Endothelial cell (in vitro differentiated cells): Measurements from ENCODE around the gene DEDD. TPM values are rescaled to one million over a fixed set of nuclear protein-coding genes. Genes with fewer than 3 reads are reported as not detected.

ENCODE experiments used
- DNase-seq: peaks from one replicate; pipeline ENCODE4 v3.0.0; 2021; ENCODE audit warnings: low spot score
- H3K27ac Mint-ChIP-seq: one replicate; pipeline ENCODE4 v1.8.0; 2021; ENCODE audit warnings: mixed read lengths, inconsistent platforms; ENCODE audit not compliant: unreplicated experiment
- H3K27me3 Mint-ChIP-seq: one replicate; pipeline ENCODE4 v1.8.0; 2021; ENCODE audit warnings: mild to moderate bottlenecking, moderate library complexity, mixed read lengths, inconsistent platforms; ENCODE audit not compliant: unreplicated experiment
- H3K36me3 Mint-ChIP-seq: one replicate; pipeline ENCODE4 v1.8.0; 2021; ENCODE audit warnings: mild to moderate bottlenecking, low read depth, mixed read lengths, inconsistent platforms; ENCODE audit not compliant: unreplicated experiment
- H3K4me1 Mint-ChIP-seq: one replicate; pipeline ENCODE4 v1.8.0; 2021; ENCODE audit warnings: mild to moderate bottlenecking, mixed read lengths, inconsistent platforms; ENCODE audit not compliant: unreplicated experiment
- H3K4me3 Mint-ChIP-seq: one replicate; pipeline ENCODE4 v1.8.0; 2021; ENCODE audit warnings: mild to moderate bottlenecking, mixed read lengths, inconsistent platforms; ENCODE audit not compliant: unreplicated experiment
- H3K9me3 Mint-ChIP-seq: one replicate; pipeline ENCODE4 v1.8.0; 2021; ENCODE audit warnings: mixed read lengths, inconsistent platforms; ENCODE audit not compliant: unreplicated experiment
- total RNA-seq: library from RNA; stranded (reverse); fragmentation: NEBNext Ultra II Directional; extraction: Animal tissue kit (Norgen Biotek cat#: 25700); gene quantifications from one replicate; pipeline ENCODE4 v1.2.1, GENCODE V29; 2021; ENCODE audit not compliant: unreplicated experiment
- TF ChIP-seq, protein P1 (sequence below): fragments of 200-600 bp; sonication (generic); IDR thresholded peaks from one replicate; pipeline ENCODE4 v1.5.0; 2021; ENCODE audit warnings: antibody characterized with exemption; ENCODE audit not compliant: unreplicated experiment

DEDD gene
- total RNA-seq, 1 donor from 2014 or later: 133 TPM

DNA sequence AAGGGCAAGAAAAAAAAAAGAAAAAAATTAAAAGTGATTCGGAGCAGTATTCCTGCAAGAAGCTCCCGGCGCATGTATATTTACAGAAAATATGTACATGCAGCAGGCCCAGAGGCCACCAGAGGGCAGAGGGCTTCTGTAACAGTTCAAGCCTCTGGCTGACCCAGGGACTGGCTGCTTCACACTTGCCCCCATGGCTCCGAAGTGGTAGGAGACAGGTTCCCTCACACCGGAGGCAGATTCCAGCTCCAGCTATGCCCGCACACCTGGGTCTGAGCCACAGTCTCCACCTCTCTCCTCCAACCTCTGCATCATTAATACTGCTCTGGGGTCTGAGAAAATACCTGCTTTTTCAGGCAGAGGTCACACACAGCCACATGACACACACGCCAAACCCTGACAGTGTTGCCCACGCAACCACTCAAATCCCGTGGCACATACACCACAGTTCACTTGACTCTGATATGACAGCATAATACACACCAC lies 60.5 kb downstream of the DEDD start:
- H3K27ac Mint-ChIP-seq: no peak overlapping the region

More for the DNA sequence above, 60.5 kb downstream of the DEDD start:
- peak; percentile 61 for DNase-seq
- no peaks in the 10 kb centered on the region for H3K9me3 Mint-ChIP-seq
- H3K27me3 Mint-ChIP-seq: peaks cover 12% of the 10 kb centered on the region
- H3K4me1 Mint-ChIP-seq: peaks cover 16% of the 10 kb centered on the region
- H3K36me3 Mint-ChIP-seq: peaks cover 3% of the 10 kb centered on the region
- TF ChIP-seq, protein P1, sequence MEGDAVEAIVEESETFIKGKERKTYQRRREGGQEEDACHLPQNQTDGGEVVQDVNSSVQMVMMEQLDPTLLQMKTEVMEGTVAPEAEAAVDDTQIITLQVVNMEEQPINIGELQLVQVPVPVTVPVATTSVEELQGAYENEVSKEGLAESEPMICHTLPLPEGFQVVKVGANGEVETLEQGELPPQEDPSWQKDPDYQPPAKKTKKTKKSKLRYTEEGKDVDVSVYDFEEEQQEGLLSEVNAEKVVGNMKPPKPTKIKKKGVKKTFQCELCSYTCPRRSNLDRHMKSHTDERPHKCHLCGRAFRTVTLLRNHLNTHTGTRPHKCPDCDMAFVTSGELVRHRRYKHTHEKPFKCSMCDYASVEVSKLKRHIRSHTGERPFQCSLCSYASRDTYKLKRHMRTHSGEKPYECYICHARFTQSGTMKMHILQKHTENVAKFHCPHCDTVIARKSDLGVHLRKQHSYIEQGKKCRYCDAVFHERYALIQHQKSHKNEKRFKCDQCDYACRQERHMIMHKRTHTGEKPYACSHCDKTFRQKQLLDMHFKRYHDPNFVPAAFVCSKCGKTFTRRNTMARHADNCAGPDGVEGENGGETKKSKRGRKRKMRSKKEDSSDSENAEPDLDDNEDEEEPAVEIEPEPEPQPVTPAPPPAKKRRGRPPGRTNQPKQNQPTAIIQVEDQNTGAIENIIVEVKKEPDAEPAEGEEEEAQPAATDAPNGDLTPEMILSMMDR: peak; percentile 67
- H3K4me3 Mint-ChIP-seq: peak overlapping the region; percentile 42

Other genes with a start within 250 kb of the DEDD start
- gene ITLN1, start 247.5 kb downstream of the DEDD start, total RNA-seq: not detected
- 118 TPM for gene ITLN2, start 177.9 kb downstream of the DEDD start, total RNA-seq
- gene F11R, start 111.5 kb downstream of the DEDD start, total RNA-seq: 361 TPM
- 14.2 TPM for gene TSTD1, start 93.7 kb downstream of the DEDD start, total RNA-seq
- gene USF1, start 86.7 kb downstream of the DEDD start, total RNA-seq: 121 TPM
- gene ARHGAP30, start 62.8 kb downstream of the DEDD start, total RNA-seq: 0.23 TPM
- gene NECTIN4, start 43.1 kb downstream of the DEDD start, total RNA-seq: 0.13 TPM
- gene KLHDC9, start 34.3 kb downstream of the DEDD start, total RNA-seq: 7.3 TPM
- gene PFDN2, start 14.6 kb downstream of the DEDD start, total RNA-seq: 73.8 TPM
- 20.5 TPM for gene NIT1, start 14.6 kb downstream of the DEDD start, total RNA-seq
- 124 TPM for gene UFC1, start 21.3 kb upstream of the DEDD start, total RNA-seq
- gene USP21, start 26.8 kb upstream of the DEDD start, total RNA-seq: 22.2 TPM
- gene PPOX, start 33.8 kb upstream of the DEDD start, total RNA-seq: 39.0 TPM
- 44.0 TPM for gene B4GALT3, start 44.8 kb upstream of the DEDD start, total RNA-seq
- 56.8 TPM for gene ADAMTS4, start 66.4 kb upstream of the DEDD start, total RNA-seq
- gene NDUFS2, start 69.7 kb upstream of the DEDD start, total RNA-seq: 93.1 TPM
- 4.3 TPM for gene FCER1G, start 82.6 kb upstream of the DEDD start, total RNA-seq
- gene APOA2, start 91.0 kb upstream of the DEDD start, total RNA-seq: not detected
- gene TOMM40L, start 93.4 kb upstream of the DEDD start, total RNA-seq: 22.0 TPM
- gene NR1I3, start 105.5 kb upstream of the DEDD start, total RNA-seq: not detected
- gene PCP4L1, start 126.1 kb upstream of the DEDD start, total RNA-seq: not detected
- 2.6 TPM for gene MPZ, start 177.3 kb upstream of the DEDD start, total RNA-seq
- gene SDHC, start 181.7 kb upstream of the DEDD start, total RNA-seq: 180 TPM
- not detected for gene CFAP126, start 235.2 kb upstream of the DEDD start, total RNA-seq